Occipital lobe (tissue), 2 donors: Measurements from ENCODE around the gene FANCB. TPM values are rescaled to one million over a fixed set of nuclear protein-coding genes. Genes with fewer than 3 reads are reported as not detected.

Experiments
- DNase-seq: peaks from one replicate; lab custom pipeline; 2025; lab: John Stamatoyannopoulos, UW
- total RNA-seq: library from RNA; depleted of rRNA; stranded (reverse); fragments of >200 nt; gene quantifications from one replicate; pipeline ENCODE4 v1.2.3, GENCODE V29; 2014

Gene FANCB
- total RNA-seq, 1 donor from 2014 or later = 14.2 TPM

DNA sequence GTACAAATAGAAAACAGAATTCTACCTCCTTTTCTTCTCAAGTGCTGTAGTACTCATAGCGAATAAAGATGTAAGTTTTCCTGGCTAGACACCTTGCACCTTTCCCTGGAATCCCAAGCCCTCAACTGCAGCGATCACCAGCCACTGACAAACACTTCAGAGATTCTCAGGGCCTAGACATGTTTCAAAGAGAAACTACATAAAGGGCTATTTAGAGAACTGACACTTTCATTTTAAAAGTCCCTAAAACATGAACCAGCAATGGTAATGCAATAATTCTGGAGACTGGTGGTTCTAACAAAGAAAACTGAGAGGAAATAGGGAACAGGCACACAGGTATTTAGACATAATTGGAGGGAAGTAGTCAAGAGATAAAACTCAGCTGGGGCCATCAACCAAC, 35.7 kb downstream of the FANCB start:
- DNase-seq = no peak

DNA sequence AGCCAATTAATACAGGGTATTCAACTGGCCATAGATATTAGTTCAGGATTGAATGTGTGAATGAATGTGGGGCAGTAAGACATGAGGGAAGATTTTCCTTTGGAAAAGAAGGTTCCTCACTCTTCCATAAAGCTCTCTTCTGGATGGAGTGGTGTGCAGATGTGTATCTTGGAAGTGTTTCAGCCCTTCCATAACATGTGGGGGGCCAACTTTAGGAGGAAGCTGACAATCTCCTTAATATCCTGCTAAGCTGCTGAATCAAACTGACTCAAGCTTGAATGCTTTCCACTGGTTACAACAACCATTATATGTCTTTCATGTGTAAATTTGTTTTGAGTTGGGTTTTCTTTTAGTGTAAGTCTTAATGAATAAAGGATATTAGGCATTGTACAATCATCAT, 40.3 kb downstream of the FANCB start:
- DNase-seq = no peak

DNA sequence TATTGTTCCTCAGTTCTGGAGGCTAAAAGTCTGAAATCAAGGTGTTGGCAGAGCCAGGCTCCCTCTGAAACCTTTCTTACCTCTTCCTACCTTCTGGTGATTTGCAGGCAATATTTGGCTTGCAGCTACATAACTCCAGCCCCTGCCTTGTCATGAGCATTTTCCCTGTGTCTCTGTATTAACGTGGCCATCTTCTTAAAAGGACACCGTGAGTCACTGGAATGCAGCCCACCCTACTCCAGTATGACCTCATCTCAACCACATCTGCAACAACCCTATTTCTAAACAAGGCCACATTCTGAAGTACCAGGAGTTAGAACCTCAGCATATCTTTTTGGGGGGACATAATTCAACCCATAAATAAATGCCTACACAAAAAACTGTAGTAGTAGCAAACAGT, 40.7 kb downstream of the FANCB start:
- DNase-seq = no peak

DNA sequence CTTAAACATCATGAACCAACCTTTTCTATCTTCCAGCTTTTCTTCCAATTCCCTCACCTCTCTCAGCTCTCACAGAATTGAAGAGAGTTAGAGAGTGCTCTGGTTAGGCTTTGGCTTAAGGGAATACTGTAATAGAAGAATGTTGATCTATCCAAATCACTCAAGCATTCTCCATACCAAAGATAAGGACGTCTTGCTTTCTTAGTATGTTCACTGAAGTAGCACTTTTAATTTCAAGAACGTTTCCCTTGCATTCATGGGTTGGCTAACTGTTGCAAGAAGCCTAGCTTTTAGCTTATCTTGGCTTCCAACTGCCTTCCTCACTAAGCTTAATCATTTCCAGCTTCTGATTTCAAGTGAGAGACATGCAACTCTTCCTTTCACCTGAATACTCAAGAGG, 43.2 kb downstream of the FANCB start:
- no peak for DNase-seq

DNA sequence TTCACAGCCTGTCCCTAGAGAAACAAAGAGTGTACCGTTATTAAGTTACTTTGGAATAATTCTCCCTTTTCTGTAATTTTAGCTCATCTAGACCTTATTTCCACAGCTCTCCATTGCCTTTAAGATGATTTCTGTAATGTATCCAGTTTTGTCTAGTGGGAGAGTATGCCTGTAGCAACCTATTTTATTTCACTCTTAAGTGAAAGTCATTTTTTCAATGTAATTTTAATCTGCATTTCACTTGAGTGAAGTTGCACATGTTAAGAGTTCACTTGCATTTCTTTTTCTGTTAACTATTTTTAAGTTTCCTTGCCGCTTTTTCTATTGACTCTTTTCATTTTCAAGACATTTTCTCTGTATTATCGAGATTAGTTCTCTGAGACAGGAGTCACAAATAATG, 46.5 kb downstream of the FANCB start:
- no peak for DNase-seq

- no peak for DNase-seq
Measured at GRCh38 chrX:14825851-14826250, 47.0 kb downstream of the FANCB start.

GRCh38 chrX:14819769-14820168, 53.1 kb downstream of the FANCB start:
- DNase-seq = no peak

DNA sequence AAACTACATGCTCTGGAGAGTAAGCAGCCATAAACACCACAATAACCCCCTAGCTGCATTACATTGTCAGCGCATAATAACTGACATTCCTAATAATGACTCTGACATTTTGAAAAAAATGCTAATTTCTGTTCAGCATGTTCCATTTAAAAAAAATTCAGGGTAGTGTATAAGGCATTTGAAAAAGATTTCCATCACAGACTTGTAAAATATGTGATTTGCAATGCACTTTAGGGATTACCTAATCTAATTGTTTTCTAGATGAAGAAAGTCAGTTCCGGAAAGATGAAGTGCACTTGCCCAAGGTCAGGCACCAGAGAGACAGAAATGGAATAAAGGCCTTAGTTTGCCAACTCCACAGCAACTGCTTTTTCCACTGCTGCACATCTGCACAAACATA, 55.3 kb downstream of the FANCB start:
- no peak for DNase-seq

DNA sequence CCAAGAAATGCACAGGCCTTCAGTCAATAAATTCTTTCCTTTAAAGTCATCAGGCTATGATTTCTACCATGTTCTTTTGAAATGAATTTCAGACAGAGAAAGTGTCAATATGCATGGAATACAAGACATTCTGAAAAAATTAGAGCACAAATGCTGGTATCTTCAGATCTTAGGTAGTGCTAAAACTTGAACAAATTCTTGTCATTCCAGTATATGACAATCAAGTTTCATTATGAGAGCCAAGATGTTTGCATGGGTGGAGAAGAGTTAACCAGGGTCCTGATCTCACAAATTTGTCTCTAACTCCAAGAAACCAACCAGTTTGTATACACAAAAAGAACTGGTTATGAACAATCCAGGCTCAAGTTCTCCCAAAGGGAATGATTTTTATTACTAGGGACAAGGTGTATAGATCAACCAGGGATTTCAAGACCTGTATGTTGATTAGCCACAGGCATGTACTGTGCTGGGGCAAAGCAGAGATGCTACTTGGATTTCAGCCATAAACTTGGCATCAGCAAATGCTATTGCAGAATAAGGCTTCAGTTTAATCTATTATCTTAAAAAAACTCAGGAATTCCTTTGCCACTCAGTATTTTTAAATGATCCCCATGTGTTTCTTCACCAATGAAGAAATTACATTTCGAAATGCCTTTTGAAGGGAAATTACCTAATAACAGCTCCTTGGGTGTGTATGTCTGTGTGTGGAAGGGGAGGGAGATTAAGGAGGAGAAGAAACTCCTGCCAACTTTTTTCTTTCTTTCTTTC, 69.7 kb downstream of the FANCB start:
- no peak for DNase-seq

GRCh38 chrX:14801136-14801535, 71.7 kb downstream of the FANCB start:
- no peak for DNase-seq

GRCh38 chrX:14798805-14799397, 74.0 kb downstream of the FANCB start:
- DNase-seq = no peak

Other genes starting within 250 kb of the FANCB start
- 15.6 TPM for gene MOSPD2, start 352 bp upstream of the FANCB start, total RNA-seq